ENCODE results near the gene ZNF532.

GRCh38 chr18:58863539-58864145 is 1.0 kb upstream of the ZNF532 start:
- TF ChIP-seq REST (IDR thresholded peaks at IDR 0.05; ENCODE audit: insufficient replicate concordance, low read depth) (no peak), CTCF (IDR thresholded peaks at IDR 0.05; ENCODE audit: insufficient read depth, low read length) (no peak)

Measured in HL-60 (cell line).